H9 (cell line): ENCODE data around the gene ROPN1. TPM values are rescaled to one million over a fixed set of nuclear protein-coding genes. Genes with fewer than 3 reads are reported as not detected.
A peak's percentile ranks its signal among the peaks of the same experiment; 100 is the strongest.
"Not testable (repeated sequence)": the region's sequence is repeated elsewhere in the genome, so short reads cannot be mapped to it uniquely, and the experiment has no call there.

Experiments used
- DNase-seq: peaks from one replicate; pipeline ENCODE4 v3.0.0-alpha.2; 2017
- H2AFZ ChIP-seq: one replicate; pipeline ENCODE4 v1.6.1; 2013; ENCODE audit warnings: mild to moderate bottlenecking, low read length, control low read depth, moderate library complexity
- H2AK5ac ChIP-seq: 2 replicates; pipeline ENCODE4 v1.6.1; 2013; ENCODE audit warnings: low read length, control low read depth, mixed read lengths; ENCODE audit not compliant: insufficient read length
- H2BK120ac ChIP-seq: one replicate; pipeline ENCODE4 v1.6.1; 2013; ENCODE audit warnings: low read depth, mild to moderate bottlenecking, low read length, control low read depth, inconsistent platforms; ENCODE audit not compliant: poor library complexity, severe bottlenecking
- H2BK12ac ChIP-seq: 2 replicates; pipeline ENCODE4 v1.6.1; 2013; ENCODE audit warnings: low read length, control low read depth, mixed read lengths, low read depth; ENCODE audit not compliant: insufficient read length
- H2BK15ac ChIP-seq: 2 replicates; pipeline ENCODE4 v1.6.1; 2013; ENCODE audit warnings: low read depth, low read length, control low read depth
- H2BK20ac ChIP-seq: one replicate; pipeline ENCODE4 v1.6.1; 2013; ENCODE audit warnings: low read depth, mild to moderate bottlenecking, low read length, control low read depth, inconsistent platforms; ENCODE audit not compliant: poor library complexity, severe bottlenecking
- H2BK5ac ChIP-seq: 2 replicates; pipeline ENCODE4 v1.6.1; 2013; ENCODE audit warnings: low read length, control low read depth, mixed read lengths; ENCODE audit not compliant: insufficient read length
- H3K14ac ChIP-seq: 2 replicates; pipeline ENCODE4 v1.6.1; 2013; ENCODE audit warnings: low read length, control low read depth; ENCODE audit not compliant: insufficient read depth
- H3K18ac ChIP-seq: 2 replicates; pipeline ENCODE4 v1.6.1; 2013; ENCODE audit warnings: low read depth, mild to moderate bottlenecking, mixed read lengths, low read length, control low read depth; ENCODE audit not compliant: insufficient read length
- H3K23ac ChIP-seq: 2 replicates; pipeline ENCODE4 v1.6.1; 2013; ENCODE audit warnings: low read length, control low read depth, mixed read lengths, low read depth; ENCODE audit not compliant: insufficient read length
- H3K23me2 ChIP-seq: 2 replicates; pipeline ENCODE4 v1.6.1; 2013; ENCODE audit warnings: low read depth, mild to moderate bottlenecking, mixed read lengths, low read length, control low read depth; ENCODE audit not compliant: insufficient read length, poor library complexity, severe bottlenecking
- H3K27ac ChIP-seq: 2 replicates; pipeline ENCODE4 v1.5.1; 2013; ENCODE audit warnings: low read length, control low read depth, mixed read lengths, low read depth; ENCODE audit not compliant: insufficient read length
- H3K27me3 ChIP-seq: 2 replicates; pipeline ENCODE4 v1.6.1; 2013; ENCODE audit warnings: low read length, control low read depth, inconsistent platforms; ENCODE audit not compliant: insufficient read depth
- H3K4ac ChIP-seq: 2 replicates; pipeline ENCODE4 v1.6.1; 2013; ENCODE audit warnings: low read depth, mild to moderate bottlenecking, control low read depth, inconsistent platforms, low read length, moderate library complexity
- H3K4me1 ChIP-seq: 2 replicates; pipeline ENCODE4 v1.6.1; 2013; ENCODE audit warnings: low read length, control low read depth, inconsistent platforms; ENCODE audit not compliant: insufficient read depth
- H3K4me2 ChIP-seq: 2 replicates; pipeline ENCODE4 v1.6.1; 2013; ENCODE audit warnings: low read length, control low read depth, mixed read lengths; ENCODE audit not compliant: insufficient read length, insufficient read depth
- H3K56ac ChIP-seq: 2 replicates; pipeline ENCODE4 v1.6.1; 2013; ENCODE audit warnings: low read depth, mild to moderate bottlenecking, mixed read lengths, low read length, control low read depth; ENCODE audit not compliant: insufficient read length
- H3K79me1 ChIP-seq: 2 replicates; pipeline ENCODE4 v1.6.1; 2013; ENCODE audit warnings: low read depth, mild to moderate bottlenecking, moderate library complexity, low read length, control low read depth, inconsistent platforms; ENCODE audit not compliant: insufficient read depth, poor library complexity, severe bottlenecking
- H3K79me2 ChIP-seq: 2 replicates; pipeline ENCODE4 v1.6.1; 2013; ENCODE audit warnings: low read length, control low read depth, inconsistent platforms; ENCODE audit not compliant: insufficient read depth
- H3K9ac ChIP-seq: 2 replicates; pipeline ENCODE4 v1.6.1; 2013; ENCODE audit warnings: low read length, control low read depth, mixed read lengths; ENCODE audit not compliant: insufficient read length; ENCODE audit errors: extremely low read depth
- H3K9me3 ChIP-seq: one replicate; pipeline ENCODE4 v1.6.1; 2013; ENCODE audit warnings: low read depth, low read length, inconsistent platforms; ENCODE audit not compliant: control insufficient read depth
- H3T11ph ChIP-seq: one replicate; pipeline ENCODE4 v1.6.1; 2013; ENCODE audit warnings: mild to moderate bottlenecking, low read length, control low read depth, inconsistent platforms
- H4K20me1 ChIP-seq: one replicate; pipeline ENCODE4 v1.6.1; 2013; ENCODE audit not compliant: control insufficient read depth, insufficient read length, insufficient read depth
- H4K5ac ChIP-seq: 2 replicates; pipeline ENCODE4 v1.6.1; 2013; ENCODE audit warnings: low read depth, mild to moderate bottlenecking, mixed read lengths, low read length, control low read depth; ENCODE audit not compliant: insufficient read length
- H4K8ac ChIP-seq: replicated peaks from 2 replicates; pipeline ENCODE4 v1.6.1; 2013; ENCODE audit warnings: low read length, control low read depth, mixed read lengths, low read depth; ENCODE audit not compliant: insufficient read length
- H4K91ac ChIP-seq: 2 replicates; pipeline ENCODE4 v1.6.1; 2013; ENCODE audit warnings: low read depth, mild to moderate bottlenecking, moderate library complexity, mixed read lengths, low read length, control low read depth; ENCODE audit not compliant: insufficient read length
- H3K27ac Mint-ChIP-seq, 3 experiments: 2 replicates in 2 of 3; 3 replicates in 1 of 3; pipeline ENCODE4 v1.8.0; 2020 to 2021; ENCODE audit warnings: mixed read lengths in 3 of 3, mild to moderate bottlenecking in 1 of 3, moderate library complexity in 1 of 3
- H3K27me3 Mint-ChIP-seq: 2 replicates; pipeline ENCODE4 v1.8.0; 2021; ENCODE audit warnings: low read depth, mild to moderate bottlenecking, moderate library complexity, mixed read lengths
- H3K36me3 Mint-ChIP-seq, 3 experiments: 2 replicates in 2 of 3; 3 replicates in 1 of 3; pipeline ENCODE4 v1.8.0; 2020 to 2021; ENCODE audit warnings: low read depth in 3 of 3, mixed read lengths in 3 of 3; ENCODE audit not compliant: insufficient read depth in 1 of 3
- H3K4me1 Mint-ChIP-seq, 2 experiments: 2 replicates each; pipeline ENCODE4 v1.8.0; 2020; ENCODE audit warnings: mixed read lengths in 2 of 2
- H3K4me3 Mint-ChIP-seq, 2 experiments: 2 replicates in 1 of 2; 3 replicates in 1 of 2; pipeline ENCODE4 v1.8.0; 2020 to 2021; ENCODE audit warnings: mild to moderate bottlenecking in 2 of 2, mixed read lengths in 2 of 2, moderate library complexity in 1 of 2
- H3K9me3 Mint-ChIP-seq, 2 experiments: 2 replicates in 1 of 2; 3 replicates in 1 of 2; pipeline ENCODE4 v1.8.0; 2020; ENCODE audit warnings: mild to moderate bottlenecking in 2 of 2, mixed read lengths in 2 of 2, moderate library complexity in 1 of 2
- CTCF ChIP-seq: fragments of 200-600 bp; sonication (generic); conservative IDR thresholded peaks from 3 replicates; pipeline ENCODE4 v1.8.0; 2021; ENCODE audit warnings: antibody characterized with exemption, mild to moderate bottlenecking
- WGBS: extraction: QIAGEN DNeasy Blood & Tissue Kit; methylation state at CpG from one replicate; pipeline ENCODE4 v1.1.7; 2013; ENCODE audit warnings: missing lambda C conversion rate, low lambda C conversion rate, mixed read lengths; ENCODE audit not compliant: insufficient read length; ENCODE audit errors: extremely low coverage; 5-methylcytosine and 5-hydroxymethylcytosine counted together
- total RNA-seq: library from RNA; stranded (reverse); gene quantifications from 2 replicates; pipeline ENCODE4 v1.2.1, GENCODE V29; 2021

The ROPN1 gene
- total RNA-seq, 1 experiment from 2014 or later = not detected

DNA sequence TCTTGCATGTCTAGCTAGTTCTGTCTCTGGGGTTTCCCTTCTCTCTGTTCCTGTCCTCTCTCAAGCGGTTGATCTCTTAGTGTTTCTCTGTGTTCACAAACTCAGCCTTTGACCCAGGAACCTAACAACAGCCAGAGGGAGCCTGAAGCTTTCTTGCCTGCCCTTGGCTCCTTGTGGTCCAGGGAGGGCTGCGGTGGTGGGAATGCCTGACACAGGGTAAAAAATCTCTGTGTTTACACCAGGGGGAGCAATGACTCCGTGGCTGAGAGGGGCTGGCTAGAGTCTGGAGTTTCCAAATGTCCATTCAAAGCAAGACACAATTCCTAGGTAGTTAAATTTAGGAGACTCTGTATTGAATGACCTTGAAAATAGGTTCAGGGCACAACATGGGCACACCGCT is 24.6 kb upstream of the ROPN1 start:
- not testable (repeated sequence) for H3K23me2 ChIP-seq, H2BK12ac ChIP-seq, H3K56ac ChIP-seq, H3K79me2 ChIP-seq, H3K4me1 Mint-ChIP-seq, H3K9ac ChIP-seq, H2BK15ac ChIP-seq, H3K14ac ChIP-seq, H3K9me3 ChIP-seq, H3K4me2 ChIP-seq, H3K79me1 ChIP-seq, H3K27ac ChIP-seq, H3K4ac ChIP-seq, H3T11ph ChIP-seq, H4K91ac ChIP-seq, H3K18ac ChIP-seq, H3K9me3 Mint-ChIP-seq, H4K8ac ChIP-seq, H3K27me3 Mint-ChIP-seq, H3K27me3 ChIP-seq, H3K27ac Mint-ChIP-seq, H3K4me3 Mint-ChIP-seq, H4K20me1 ChIP-seq, H3K36me3 Mint-ChIP-seq, H3K23ac ChIP-seq, H4K5ac ChIP-seq, H3K4me1 ChIP-seq, H2BK20ac ChIP-seq, H2AK5ac ChIP-seq, H2AFZ ChIP-seq, H2BK5ac ChIP-seq, H2BK120ac ChIP-seq
- peak; percentile 76 for TF ChIP-seq CTCF
- DNase-seq = peak; percentile 86
- no CpG with 5 or more reads among the region's 4 CpGs for WGBS
